HG03442 (cell line): ENCODE results near the gene LRP4.
"Not testable (repeated sequence)": the region's sequence is repeated elsewhere in the genome, so short reads cannot be mapped to it uniquely, and the experiment has no call there.

ENCODE experiments used
- ATAC-seq: cut with Tn5 transposase; IDR thresholded peaks from one replicate; pipeline ENCODE4 v1.9.1; 2021; ENCODE audit warnings: mild to moderate bottlenecking, moderate library complexity; ENCODE audit not compliant: unreplicated experiment

The LRP4 gene

DNA sequence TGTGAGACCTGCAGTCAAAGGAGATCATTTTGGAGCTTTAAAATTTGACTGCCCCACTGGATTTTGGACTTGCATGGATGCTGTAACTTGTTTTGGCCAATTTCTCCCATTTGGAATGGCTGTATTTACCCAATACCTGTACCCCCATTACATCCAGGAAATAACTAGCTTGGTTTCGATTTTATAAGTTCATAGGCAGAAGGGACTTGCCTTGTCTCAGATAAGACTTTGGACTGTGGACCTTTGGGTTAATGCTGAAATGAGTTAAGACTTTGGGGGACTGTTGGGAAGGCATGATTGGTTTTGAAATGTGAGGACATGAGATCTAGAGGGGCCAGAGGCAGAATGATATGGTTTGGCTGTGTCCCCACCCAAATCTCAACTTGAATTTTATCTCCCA is 10.4 kb upstream of the LRP4 start:
- ATAC-seq = not testable (repeated sequence)

DNA sequence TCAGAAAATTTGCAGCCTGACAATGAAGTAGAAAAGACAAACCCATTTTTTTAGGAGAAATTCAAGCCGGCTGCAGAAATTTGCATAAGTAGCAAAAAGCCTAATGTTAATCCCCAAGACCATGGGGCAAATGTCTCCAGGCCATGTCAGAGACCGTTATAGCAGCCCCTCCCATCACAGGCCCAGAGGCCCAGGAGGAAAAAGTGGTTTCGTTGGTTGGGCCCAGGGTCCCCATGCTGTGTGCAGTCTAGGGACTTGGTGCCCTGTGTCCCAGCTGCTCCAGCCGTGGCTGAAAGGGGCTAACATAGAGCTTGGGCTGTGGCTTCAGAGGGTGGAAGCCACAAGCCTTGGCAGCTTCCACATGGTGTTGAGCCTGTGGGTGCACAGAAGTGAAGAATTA is 9.6 kb upstream of the LRP4 start:
- not testable (repeated sequence) for ATAC-seq

DNA sequence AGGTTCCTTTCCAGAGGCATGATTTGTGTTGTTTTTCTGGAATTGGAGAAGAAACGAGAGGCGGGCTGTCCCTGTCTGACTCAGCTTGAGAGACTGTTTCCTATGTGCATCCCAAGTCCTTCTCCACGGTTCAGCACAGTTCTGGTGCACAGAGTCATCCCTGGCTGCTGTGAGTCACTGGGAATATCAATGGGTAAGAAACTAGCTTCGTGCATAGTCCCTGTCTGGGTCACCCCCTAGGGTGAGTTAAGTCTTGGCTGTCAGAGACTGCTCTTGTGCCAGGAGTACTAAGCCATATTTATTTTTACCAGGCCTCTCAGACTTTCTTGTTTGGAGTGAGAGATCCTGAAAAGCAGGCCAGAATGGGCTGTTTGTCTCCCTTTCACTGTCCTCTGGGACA is 2.4 kb upstream of the LRP4 start:
- no peak for ATAC-seq

DNA sequence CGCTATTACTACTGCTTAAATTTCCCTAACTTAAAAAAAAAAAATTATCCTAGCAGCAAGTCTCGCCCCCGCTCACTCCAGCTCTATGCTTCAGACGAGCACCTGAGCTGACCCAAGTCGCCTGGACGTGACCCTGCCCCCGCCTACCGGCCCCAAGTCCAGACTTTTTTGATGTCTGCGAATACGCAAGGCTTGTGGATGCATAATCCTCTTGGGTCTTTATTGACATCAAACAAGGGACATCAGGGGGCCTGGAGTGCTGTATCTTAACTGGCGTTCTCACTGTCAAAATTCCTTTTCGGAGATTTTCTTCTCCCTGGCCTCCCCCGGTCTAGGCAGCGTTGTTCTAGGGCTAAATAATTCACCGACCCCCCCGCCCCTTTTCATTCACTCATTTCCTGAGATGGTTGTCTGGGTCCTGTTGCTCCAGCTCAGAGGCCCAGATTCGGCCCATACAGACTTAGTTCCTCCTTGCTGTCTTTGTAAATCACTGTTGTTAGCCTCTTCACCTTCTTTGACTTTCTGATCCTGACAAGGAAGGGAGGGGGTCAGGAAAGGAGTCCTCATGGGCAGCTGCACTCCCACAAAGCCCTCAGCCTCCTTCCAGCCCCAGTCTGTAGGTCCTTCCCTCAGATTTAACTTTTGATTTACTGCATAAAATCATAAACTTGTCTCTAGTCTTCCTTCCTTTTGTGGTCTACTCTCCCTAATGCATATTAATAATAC is 601 bp upstream of the LRP4 start:
- ATAC-seq = no peak

DNA sequence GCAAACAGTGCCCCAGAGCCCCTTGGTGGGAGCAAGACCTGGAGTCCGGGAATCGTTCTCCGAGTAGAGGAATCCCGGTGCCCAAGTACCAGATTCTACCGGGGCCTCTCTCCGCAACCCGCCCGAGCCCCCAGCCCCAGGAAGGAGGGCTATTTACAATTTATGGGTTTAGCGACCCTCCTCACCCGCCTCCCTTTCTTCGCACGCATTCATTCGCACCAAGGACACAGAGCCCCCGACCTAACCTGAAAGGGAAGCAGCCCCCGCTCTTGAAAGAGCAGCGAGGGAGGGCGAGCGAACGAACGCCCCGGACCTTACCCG is 628 bp downstream of the LRP4 start:
- ATAC-seq = no peak

DNA sequence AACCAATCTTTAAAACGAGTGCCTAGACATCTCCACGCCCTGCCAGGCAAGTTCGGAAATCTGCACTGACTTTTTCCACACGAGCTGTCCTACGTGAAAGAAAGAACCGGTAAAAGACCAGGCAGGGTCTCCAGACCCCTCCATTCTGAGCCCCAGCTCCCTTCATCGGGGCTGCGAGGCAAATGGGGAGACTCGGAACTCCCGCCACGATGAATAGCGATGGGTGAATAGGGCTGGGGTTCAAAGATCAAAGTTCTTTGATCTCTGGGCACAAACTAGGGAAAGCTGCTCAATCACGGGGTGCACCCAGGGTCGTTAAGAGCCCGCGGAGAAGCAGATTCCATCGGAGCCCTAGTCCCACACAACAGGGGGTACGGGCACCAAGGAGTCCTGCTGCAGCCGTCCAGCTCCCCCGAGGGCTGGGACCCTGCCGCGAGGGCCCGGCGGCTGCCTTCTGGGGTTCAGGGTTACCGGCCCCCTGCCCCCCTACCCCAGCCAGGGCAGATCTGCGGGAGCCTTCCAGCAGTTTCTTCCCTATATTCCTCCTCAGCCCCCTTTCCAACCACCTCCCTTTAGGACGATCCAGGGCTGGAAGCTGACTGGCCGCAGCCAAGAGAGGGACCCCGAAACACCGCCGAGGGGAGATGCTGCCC is 1.1 kb downstream of the LRP4 start:
- ATAC-seq = no peak

DNA sequence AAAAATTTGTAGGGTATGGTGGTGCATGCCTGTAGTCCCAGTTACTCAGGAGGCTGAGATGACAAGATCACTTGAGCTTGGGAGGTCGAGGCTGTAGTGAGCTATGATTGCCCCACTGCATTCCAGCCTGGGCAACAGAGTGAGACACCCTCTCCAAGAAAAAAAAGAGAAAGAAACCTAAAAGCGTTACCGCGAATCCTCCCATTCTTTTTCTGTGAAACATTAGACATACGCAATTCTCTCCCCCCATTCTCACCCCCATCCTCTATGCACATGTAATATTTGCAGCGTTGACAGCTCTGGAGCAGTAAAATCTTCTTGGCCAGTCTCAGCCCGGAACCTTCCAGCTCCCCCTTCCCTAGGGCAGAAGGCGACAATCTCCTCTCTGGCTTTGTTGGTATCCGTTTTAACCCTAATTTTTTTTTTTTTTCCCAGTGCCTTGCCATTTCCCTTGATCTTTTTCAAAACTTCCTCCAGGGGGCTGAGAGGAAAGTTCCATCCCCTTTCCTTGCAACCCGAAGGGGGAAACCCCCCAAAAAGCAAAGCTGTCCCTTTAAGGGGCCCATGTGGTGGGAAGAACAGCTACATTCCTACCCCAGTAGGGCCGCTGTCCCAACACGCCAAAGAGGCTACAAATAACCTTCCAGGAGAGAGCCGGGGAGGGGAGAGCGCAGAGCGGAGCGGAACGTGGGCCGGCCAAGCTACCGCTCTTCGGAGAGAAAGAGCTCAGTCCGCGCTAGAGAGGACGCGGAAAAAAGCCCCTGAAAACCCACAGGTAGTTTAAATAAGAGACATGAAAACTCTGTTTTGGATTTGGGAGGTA is 1.9 kb downstream of the LRP4 start:
- ATAC-seq = no peak

DNA sequence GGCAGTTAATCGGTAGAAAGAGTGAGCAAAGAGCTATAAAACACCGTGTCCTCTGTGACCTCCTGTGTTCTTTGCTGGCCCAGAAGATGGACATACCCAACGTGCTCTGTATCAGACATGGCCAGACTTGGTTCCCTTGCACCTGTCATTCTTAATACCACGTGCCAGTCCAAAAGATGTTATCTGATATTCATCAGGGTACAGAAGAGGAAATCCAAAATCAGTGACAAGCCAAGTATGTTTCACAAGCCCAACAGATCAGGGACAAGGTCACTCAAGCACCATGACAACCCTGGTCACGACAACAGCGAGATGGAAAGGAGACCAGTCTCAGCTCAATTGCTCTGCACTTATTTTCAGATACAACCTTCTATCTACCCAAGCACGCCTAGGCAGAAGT is 3.4 kb downstream of the LRP4 start:
- no peak for ATAC-seq

DNA sequence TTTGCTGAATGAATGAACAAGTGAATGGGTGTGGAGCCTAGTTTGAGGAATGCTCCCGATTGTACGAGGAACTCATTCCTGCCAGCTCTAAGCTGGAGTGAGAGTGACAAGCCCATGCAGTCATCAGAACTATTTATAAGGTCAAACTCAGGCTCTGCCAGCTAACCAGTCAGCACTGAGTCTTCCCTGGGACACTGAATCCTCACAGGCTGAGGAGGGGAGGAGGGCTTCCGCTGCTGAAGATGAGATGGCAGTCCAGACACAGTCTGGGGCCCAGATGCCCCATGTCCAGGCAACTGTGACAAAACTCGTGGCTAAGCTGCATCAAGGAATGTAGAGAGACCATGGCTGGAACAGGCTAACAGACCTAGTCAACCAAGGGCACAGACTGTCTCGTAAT is 4.0 kb downstream of the LRP4 start:
- no peak for ATAC-seq

DNA sequence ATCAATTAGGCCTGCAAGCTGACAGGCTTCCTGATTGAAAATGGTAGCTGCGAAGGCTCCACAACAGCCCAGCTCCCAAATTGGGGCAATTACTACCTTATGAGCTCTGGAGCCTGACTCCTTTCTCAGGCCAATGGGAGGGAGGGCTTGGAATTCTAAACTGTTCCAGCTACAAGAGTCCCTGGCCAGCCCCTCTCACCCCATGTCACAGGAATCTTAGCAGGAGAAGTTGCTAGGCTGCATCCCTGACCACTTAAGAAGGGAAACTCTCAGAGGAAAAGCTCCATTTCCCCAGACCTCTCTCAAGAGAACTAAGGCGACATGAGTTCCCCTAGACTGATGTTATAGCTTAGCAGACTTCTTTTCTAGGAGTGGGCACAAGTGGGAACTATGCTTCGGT is 4.9 kb downstream of the LRP4 start:
- ATAC-seq = no peak

DNA sequence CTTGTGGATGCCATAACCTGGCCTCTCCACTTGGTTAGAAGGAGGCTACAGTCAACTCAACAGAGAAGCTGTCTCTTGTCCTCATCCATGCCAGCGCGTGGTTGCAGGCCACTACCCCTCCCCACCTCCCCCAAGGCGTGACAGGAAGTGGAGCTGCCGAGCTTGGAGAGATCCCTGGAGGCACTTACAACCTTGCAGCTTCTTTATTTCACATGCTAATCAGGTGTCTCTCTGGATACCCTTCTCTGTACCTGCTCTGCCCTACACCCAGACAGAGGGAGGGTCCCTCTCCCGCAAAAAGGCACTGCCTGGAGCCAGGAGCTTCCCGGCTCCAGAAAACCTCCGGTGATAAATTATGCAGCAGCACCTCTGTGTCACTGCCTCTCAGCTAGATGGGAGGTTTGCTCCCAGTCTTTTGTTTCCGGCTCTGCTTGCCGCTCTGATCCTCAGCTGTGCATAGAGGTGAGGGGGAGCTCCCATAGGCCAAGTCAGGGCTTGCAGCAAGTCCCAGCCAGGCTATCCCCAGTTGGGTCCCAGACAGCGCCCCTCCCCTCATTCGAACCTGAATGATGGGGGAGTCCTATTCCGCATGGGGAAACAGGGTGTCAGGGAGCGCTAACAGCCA is 5.7 kb downstream of the LRP4 start:
- ATAC-seq = no peak

DNA sequence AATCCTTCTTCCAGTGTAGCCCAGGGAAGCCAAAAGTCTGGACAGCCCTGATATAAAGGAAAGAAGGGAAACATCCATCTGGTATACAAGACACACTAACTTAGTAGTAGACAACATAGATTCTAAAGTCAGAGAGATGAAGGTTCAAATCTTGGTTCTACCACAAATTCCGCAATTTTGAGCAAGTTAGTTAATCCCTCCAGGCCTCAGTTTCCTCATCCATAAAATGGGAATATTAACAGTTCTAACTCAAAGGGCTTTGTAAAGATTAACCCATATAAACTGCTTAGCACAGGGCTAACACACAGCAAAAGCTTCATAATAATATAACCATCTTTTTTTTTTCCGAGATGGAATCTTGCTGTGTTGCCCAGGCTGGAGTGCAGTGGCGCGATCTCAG is 10.7 kb downstream of the LRP4 start:
- no peak for ATAC-seq

DNA sequence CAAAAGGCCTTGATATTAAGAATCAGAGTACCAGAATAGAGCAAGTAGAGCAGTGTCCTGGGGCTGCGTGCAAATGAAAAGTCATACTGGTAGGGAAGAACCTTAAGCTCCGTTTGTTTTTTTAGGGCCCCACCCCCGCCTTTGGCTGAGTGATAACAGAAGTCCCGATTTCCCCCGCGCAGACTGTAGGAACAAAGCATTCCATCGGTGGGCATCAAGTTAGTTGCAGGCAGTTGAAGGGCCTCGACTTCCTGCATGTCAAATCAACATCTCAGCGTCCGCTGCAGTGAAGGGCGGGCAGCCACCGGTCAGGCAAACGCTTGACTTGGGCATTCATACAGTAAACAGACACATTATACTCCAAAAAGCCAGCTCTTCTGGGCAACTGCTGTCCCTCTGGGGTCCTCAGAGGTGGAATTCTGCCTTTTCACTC is 11.7 kb downstream of the LRP4 start:
- ATAC-seq = no peak

DNA sequence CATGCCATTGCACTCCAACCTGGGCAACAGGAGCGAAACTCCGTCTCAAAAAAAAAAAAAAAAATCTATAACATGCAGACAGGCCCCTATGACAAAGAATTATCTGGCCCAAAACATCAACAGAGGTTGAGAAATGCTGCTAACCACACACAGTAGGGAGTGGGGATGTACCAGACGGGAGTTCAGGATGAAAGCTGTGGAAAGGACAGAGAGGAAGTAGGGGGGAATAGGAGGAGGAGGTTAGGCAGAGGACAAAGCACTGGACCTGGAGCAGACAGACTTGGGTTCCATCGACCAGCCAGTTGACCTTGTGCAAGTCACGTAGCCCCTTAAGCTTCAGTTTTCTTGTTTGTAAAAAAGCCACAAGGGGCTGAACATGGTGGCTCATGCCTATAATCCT is 12.5 kb downstream of the LRP4 start:
- no peak for ATAC-seq

DNA sequence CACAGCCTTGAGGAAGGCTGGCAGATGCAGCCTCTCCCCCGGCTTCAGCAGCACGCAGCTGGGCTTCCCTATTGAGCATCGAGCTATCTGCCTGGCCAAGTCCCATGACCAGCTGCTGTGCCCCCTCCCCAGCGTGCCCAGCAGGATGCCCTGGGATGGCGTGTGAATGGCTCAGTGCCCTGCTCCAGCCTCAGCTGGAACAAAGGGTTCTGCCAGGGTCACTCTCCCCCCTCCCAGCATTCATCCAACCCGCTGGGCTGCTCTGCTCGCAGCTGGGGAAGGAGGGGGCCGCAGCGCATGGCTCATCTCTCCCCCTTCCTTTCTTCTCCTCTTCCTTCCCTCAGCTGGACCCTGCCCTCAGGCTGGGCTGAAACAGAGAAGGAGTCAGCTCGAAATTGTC is 14.5 kb downstream of the LRP4 start:
- ATAC-seq = no peak

DNA sequence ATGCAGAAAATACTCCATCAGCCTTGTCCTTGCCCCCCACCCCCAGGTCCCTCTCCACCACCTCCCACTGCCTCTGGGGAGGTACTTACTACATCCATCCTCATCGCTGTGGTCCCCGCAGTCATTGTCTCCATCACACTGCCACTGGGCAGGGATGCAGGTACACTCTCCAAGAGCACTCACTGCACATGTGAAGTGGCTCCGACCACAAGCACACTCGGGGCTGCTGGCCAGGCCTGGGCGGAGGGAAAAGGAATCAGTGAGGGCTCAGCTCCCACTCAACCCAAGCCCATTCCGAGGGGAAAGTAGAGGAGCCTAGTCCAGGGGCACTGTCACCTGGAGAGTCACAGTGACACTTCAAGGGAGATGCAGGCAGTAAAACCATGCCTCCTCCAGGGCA is 15.7 kb downstream of the LRP4 start:
- ATAC-seq = no peak

DNA sequence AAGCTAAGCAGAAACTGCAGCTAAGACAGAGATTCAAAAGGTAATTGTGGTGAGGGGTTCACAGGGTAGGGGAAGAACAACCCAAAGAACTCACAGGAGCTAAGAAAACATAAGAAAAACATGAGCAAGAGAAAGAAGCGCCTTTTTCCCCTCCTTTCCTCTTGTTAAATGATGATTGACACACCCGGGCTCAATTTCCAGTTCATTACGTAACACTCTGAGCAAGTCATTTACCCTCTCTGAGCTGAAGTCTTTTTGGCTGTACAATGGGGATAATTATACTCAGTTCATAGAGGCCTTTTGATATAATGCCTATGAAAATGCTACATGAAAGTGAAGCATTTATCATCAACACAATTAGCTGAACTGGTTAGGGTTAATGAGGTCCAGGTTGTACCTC is 17.2 kb downstream of the LRP4 start:
- no peak for ATAC-seq

DNA sequence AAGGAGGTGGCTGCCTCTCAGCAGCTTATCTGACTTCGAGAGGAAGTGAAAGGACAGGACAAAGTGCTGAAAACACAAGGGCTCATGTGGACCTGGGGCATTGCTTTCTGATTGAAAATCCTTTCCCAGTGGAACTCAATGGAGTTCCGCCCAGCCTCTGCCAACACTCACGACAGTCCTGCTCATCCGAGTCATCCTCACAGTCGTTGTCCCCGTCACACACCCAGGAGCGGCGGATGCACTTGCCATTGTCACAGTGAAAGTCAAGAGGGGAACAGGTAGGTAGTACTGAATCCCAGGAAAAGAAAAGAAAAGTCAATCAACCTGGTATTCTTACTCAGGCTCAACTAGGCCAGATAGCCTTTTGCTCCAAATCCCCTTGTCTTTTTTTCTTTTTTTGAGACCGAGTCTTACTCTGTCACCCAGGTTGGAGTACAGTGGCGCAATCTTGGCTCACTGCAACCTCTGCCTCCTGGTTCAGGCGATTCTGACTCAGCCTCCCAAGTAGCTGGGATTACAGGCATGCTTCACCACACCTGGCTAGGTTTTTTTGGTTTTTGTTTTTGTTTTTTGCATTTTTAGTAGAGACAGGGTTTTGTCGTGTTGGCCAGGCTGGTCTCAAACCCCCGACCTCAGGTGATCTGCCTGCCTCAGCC is 18.1 kb downstream of the LRP4 start:
- no peak for ATAC-seq

DNA sequence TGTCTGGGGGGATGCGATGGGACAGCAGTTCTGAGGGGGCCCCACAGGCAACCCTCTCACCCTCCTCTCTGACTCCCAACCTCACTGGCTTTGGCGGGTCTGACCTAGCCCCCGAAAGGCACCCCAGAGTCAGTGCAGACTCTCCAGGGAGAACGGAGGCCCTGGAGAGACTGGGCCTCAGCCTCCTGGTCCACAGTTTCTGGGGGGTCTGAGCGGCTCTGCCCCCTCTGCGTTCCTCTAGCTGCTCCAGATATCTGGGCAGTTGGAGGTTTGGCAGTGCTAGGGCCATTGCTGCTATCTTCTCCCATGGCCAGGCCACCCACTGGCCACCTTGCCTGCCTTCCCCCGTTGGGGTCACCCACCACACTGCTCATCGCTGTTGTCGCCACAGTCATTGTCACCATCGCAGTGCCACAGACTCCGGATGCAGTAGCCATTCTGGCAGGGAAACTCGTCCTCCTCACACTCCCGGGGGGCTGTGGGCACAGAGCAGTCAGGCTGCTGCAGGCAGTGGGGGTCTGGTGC is 18.8 kb downstream of the LRP4 start:
- no peak for ATAC-seq

DNA sequence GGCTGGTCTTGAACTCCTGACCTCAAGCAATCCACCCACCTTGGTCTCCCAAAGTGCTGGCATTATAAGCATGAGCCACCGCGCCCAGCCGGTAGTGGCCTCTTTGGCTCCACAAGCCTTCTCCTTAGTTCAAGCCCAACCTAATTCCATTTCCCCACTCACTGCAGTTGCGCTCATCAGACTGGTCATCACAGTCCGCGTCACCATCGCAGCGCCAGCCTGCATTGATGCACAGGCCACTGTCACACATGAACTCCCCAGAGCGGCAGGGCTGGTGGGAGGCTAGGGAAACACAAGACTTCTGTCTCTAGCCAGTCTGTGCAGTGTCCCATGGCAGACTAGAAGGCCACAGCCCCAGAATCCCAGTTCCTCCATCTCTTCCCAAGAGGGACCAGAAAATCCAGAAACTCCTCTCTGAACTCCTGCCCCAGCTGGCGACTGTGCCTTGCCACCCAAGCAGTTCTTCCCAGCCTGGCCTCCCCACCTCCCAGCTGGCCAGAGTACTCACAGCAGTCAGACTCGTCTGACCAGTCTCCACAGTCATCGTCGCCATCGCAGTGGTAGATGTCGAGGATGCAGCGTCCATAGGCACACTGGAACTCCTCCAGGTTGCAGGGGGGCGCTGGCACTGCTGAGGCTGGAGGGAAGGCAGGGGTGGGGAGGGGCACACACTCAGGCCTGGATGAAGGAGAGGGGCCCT is 19.8 kb downstream of the LRP4 start:
- ATAC-seq = no peak
